ENCODE measurements around the gene BAHCC1.

- TF ChIP-seq CTCF (conservative IDR thresholded peaks at IDR 0.05; ENCODE audit: low read length) (no peak), EZH2phosphoT487 (IDR thresholded peaks at IDR 0.05; ENCODE audit: borderline replicate concordance) (no peak)
Measured at GRCh38 chr17:81510785-81511553, 115.7 kb downstream of the BAHCC1 start.
